ENCODE data around the gene HMX3.
A peak's percentile ranks its signal among the peaks of the same experiment; 100 is the strongest.

Gene HMX3

GRCh38 chr10:123149568-123150270, 13.9 kb downstream of the HMX3 start:
- H3K27ac ChIP-seq = no peak overlapping the region
- TF ChIP-seq CTCF (IDR thresholded peaks at IDR 0.05) (no peak), ZFX (IDR thresholded peaks at IDR 0.05; ENCODE audit: borderline replicate concordance) (no peak)

GRCh38 chr10:123150271-123150985, 14.7 kb downstream of the HMX3 start:
- H3K27ac ChIP-seq = no peak overlapping the region
- no peak for TF ChIP-seq ZFX (IDR thresholded peaks at IDR 0.05; ENCODE audit: borderline replicate concordance)
- no peak for TF ChIP-seq CTCF (IDR thresholded peaks at IDR 0.05)

GRCh38 chr10:123150986-123151736, 15.4 kb downstream of the HMX3 start:
- TF ChIP-seq CTCF (IDR thresholded peaks at IDR 0.05) (no peak), ZFX (IDR thresholded peaks at IDR 0.05; ENCODE audit: borderline replicate concordance) (no peak)
- H3K27ac ChIP-seq = no peak overlapping the region

- no peak overlapping the region for H3K27ac ChIP-seq
- TF ChIP-seq CTCF (IDR thresholded peaks at IDR 0.05) (no peak), ZFX (IDR thresholded peaks at IDR 0.05; ENCODE audit: borderline replicate concordance) (no peak)
Observed at GRCh38 chr10:123151737-123152135, 16.0 kb downstream of the HMX3 start.

GRCh38 chr10:123153486-123154091, 17.8 kb downstream of the HMX3 start:
- TF ChIP-seq CTCF (IDR thresholded peaks at IDR 0.05) (no peak), ZFX (IDR thresholded peaks at IDR 0.05; ENCODE audit: borderline replicate concordance) (no peak)

GRCh38 chr10:123154092-123154710, 18.4 kb downstream of the HMX3 start, which contains the start of gene BUB3:
Gene BUB3 (plus strand): TSS chr10:123154402. CDS start chr10:123154918, 516 bp downstream.
- TF ChIP-seq CTCF (IDR thresholded peaks at IDR 0.05) (no peak), ZFX (IDR thresholded peaks at IDR 0.05; ENCODE audit: borderline replicate concordance) (no peak)
- H3K27ac ChIP-seq = peak within 1 kb of the TSS; percentile 81

More at GRCh38 chr10:123153486-123154091, 17.8 kb downstream of the HMX3 start:
- peak overlapping the region; percentile 81; the same call in 1 of the 2 replicates for H3K27ac ChIP-seq
